GM12874 (cell line): ENCODE results near the gene KCNJ16.

Experiments
- CTCF ChIP-seq: IDR thresholded peaks from 2 replicates; pipeline ENCODE4 v1.5.1; 2011; ENCODE audit warnings: low read depth, mild to moderate bottlenecking, control low read depth, low read length, moderate library complexity; ENCODE audit not compliant: insufficient read depth

The KCNJ16 gene

GRCh38 chr17:70037498-70037897 is 37.5 kb upstream of the KCNJ16 start:
- TF ChIP-seq CTCF = no peak

GRCh38 chr17:70040336-70040735 is 34.7 kb upstream of the KCNJ16 start:
- no peak for TF ChIP-seq CTCF

GRCh38 chr17:70041061-70041460 is 34.0 kb upstream of the KCNJ16 start:
- no peak for TF ChIP-seq CTCF

- TF ChIP-seq CTCF = no peak
Measured at GRCh38 chr17:70041540-70041939, 33.5 kb upstream of the KCNJ16 start.

GRCh38 chr17:70047619-70048419 is 27.2 kb upstream of the KCNJ16 start:
- TF ChIP-seq CTCF = no peak

- no peak for TF ChIP-seq CTCF
Measured at GRCh38 chr17:70049801-70050591, 25.0 kb upstream of the KCNJ16 start.

- no peak for TF ChIP-seq CTCF
Measured at GRCh38 chr17:70050931-70051330, 24.1 kb upstream of the KCNJ16 start.
